HG03095 (cell line): ENCODE measurements around the gene IPO7.
"Not testable (repeated sequence)": the region's sequence is repeated elsewhere in the genome, so short reads cannot be mapped to it uniquely, and the experiment has no call there.

ENCODE experiments used
- ATAC-seq: cut with Tn5 transposase; IDR thresholded peaks from one replicate; pipeline ENCODE4 v1.9.1; 2021; ENCODE audit warnings: moderate library complexity; ENCODE audit not compliant: unreplicated experiment

Gene IPO7

GRCh38 chr11:9384535-9385326 is at the start of gene IPO7:
IPO7 (plus strand) TSS chr11:9384652; CDS start chr11:9384764, 112 bp downstream.
- ATAC-seq: peak; percentile 91

- ATAC-seq: no peak
These were observed 42.7 kb upstream of the IPO7 start for GRCh38 chr11:9341638-9342178.

GRCh38 chr11:9344061-9344680 is 40.3 kb upstream of the IPO7 start:
- ATAC-seq: no peak

- ATAC-seq: no peak
These were observed 37.4 kb upstream of the IPO7 start for GRCh38 chr11:9347100-9347499.

GRCh38 chr11:9347779-9348178 is 36.7 kb upstream of the IPO7 start:
- ATAC-seq: not testable (repeated sequence)

GRCh38 chr11:9351321-9351881 is 33.1 kb upstream of the IPO7 start:
- no peak for ATAC-seq

GRCh38 chr11:9357041-9357440 is 27.4 kb upstream of the IPO7 start:
- no peak for ATAC-seq

- not testable (repeated sequence) for ATAC-seq
These were observed 23.4 kb upstream of the IPO7 start for GRCh38 chr11:9360862-9361622.

- no peak for ATAC-seq
These were observed 22.0 kb upstream of the IPO7 start for GRCh38 chr11:9362393-9362863.

- peak; percentile 97 for ATAC-seq
These were observed 20.2 kb upstream of the IPO7 start for GRCh38 chr11:9363954-9364912.

- ATAC-seq: no peak
These were observed 16.9 kb upstream of the IPO7 start for GRCh38 chr11:9367551-9367950.

- ATAC-seq: no peak
These were observed 7.4 kb upstream of the IPO7 start for GRCh38 chr11:9377036-9377435.

- no peak for ATAC-seq
These were observed 5.4 kb upstream of the IPO7 start for GRCh38 chr11:9379041-9379440.

- no peak for ATAC-seq
These were observed 3.7 kb upstream of the IPO7 start for GRCh38 chr11:9380773-9381172.

GRCh38 chr11:9385327-9385899 is 961 bp downstream of the IPO7 start:
- peak; percentile 21 for ATAC-seq

- ATAC-seq: no peak
These were observed 1.6 kb downstream of the IPO7 start for GRCh38 chr11:9386086-9386485.

- no peak for ATAC-seq
These were observed 2.4 kb downstream of the IPO7 start for GRCh38 chr11:9386901-9387300.

- ATAC-seq: no peak
These were observed 11.9 kb downstream of the IPO7 start for GRCh38 chr11:9396310-9396709.

GRCh38 chr11:9396752-9397151 is 12.3 kb downstream of the IPO7 start:
- ATAC-seq: no peak
